GM12878 (cell line): ENCODE measurements around the gene RAB37. TPM values are rescaled to one million over a fixed set of nuclear protein-coding genes. Genes with fewer than 3 reads are reported as not detected.

Experiments used
- ATAC-seq: fragments of 200-7000 bp; cut with Tn5 transposase; 3 replicates; pipeline ENCODE4 v1.9.1; 2020; ENCODE audit warnings: mild to moderate bottlenecking, moderate library complexity
- BruUV-seq: library from RNA; stranded (reverse); fragments of 400-500 nt; replicated peaks from 2 replicates; lab custom pipeline; 2021; lab: Mats Ljungman, UMichigan
- CTCF ChIA-PET: fragments of 300-600 bp; sonication (Branson Sonifier 250); formaldehyde crosslinking; extraction: SDS; loops from one replicate; lab custom pipeline; 2021; ENCODE audit warnings: inconsistent platforms; lab: Yijun Ruan, JAX
- POLR2A ChIA-PET: fragments of 350-600 bp; formaldehyde crosslinking; extraction: SDS; loops from one replicate; lab custom pipeline; 2021; ENCODE audit warnings: inconsistent platforms; lab: Charles Lee
- RAD21 ChIA-PET: fragments of 300-600 bp; sonication (Branson Sonifier 250); formaldehyde crosslinking; loops from one replicate; lab custom pipeline; 2023; ENCODE audit warnings: antibody characterized with exemption; ENCODE audit not compliant: unreplicated experiment; lab: Charles Lee
- SMC1A ChIA-PET: fragments of 300-600 bp; sonication (Branson Sonifier 250); formaldehyde crosslinking; loops from one replicate; lab custom pipeline; 2023; ENCODE audit not compliant: unreplicated experiment, uncharacterized antibody; lab: Charles Lee
- DNase-seq: peaks from one replicate; pipeline ENCODE4 v3.0.0-alpha.2; 2011; ENCODE audit warnings: low read depth, low spot score
- FAIRE-seq: peaks from 3 replicates; lab custom pipeline; 2011; peaks lifted over from hg19 to GRCh38; lab: Jason Lieb, UNC
- H2AFZ ChIP-seq: 2 replicates; pipeline ENCODE4 v1.6.0; 2011; ENCODE audit warnings: low read depth, low read length, control low read depth; ENCODE audit not compliant: control insufficient read depth
- H3K27ac ChIP-seq: 2 replicates; pipeline ENCODE4 v1.5.1; 2011; ENCODE audit warnings: control low read depth; ENCODE audit not compliant: control insufficient read depth, insufficient read depth
- H3K27me3 ChIP-seq, 2 experiments: replicated peaks in 1 of 2; 2 replicates each; pipeline versions ENCODE4 v1.6.0 to v1.6.1; 2011; ENCODE audit warnings: low read length in 1 of 2; ENCODE audit not compliant: control insufficient read depth in 2 of 2, insufficient read depth in 2 of 2
- H3K36me3 ChIP-seq, 2 experiments: 2 replicates each; pipeline ENCODE4 v1.5.1; 2011; ENCODE audit warnings: low read length in 1 of 2; ENCODE audit not compliant: control insufficient read depth in 2 of 2, insufficient read depth in 2 of 2
- H3K4me1 ChIP-seq: 2 replicates; pipeline ENCODE4 v1.6.1; 2011; ENCODE audit warnings: mild to moderate bottlenecking, low read length, moderate library complexity, mixed read lengths; ENCODE audit not compliant: control insufficient read depth, insufficient read depth
- H3K4me2 ChIP-seq: 2 replicates; pipeline ENCODE4 v1.6.0; 2011; ENCODE audit warnings: control low read depth; ENCODE audit not compliant: control insufficient read depth, insufficient read depth
- H3K4me3 ChIP-seq: fragments of 200-600 bp; sonication (generic); 2 replicates; pipeline ENCODE4 v1.5.1; 2016
- H3K79me2 ChIP-seq: 2 replicates; pipeline ENCODE4 v1.6.0; 2011; ENCODE audit warnings: low read length; ENCODE audit not compliant: control insufficient read depth, insufficient read depth
- H3K9ac ChIP-seq: 2 replicates; pipeline ENCODE4 v1.8.0; 2011; ENCODE audit warnings: low read length, control low read depth, mixed read lengths; ENCODE audit not compliant: control insufficient read depth, insufficient read depth
- H3K9me3 ChIP-seq: replicated peaks from 3 replicates; pipeline ENCODE4 v1.5.1; 2011; ENCODE audit warnings: mild to moderate bottlenecking, low read length; ENCODE audit not compliant: control insufficient read depth, insufficient read depth
- H4K20me1 ChIP-seq: 2 replicates; pipeline ENCODE4 v1.6.0; 2011; ENCODE audit not compliant: control insufficient read depth, insufficient read depth
- BCL11A ChIP-seq: IDR thresholded peaks from 2 replicates; pipeline ENCODE4 v1.6.1; 2011; ENCODE audit warnings: low read depth, low read length
- CBFB ChIP-seq: IDR thresholded peaks from 2 replicates; pipeline ENCODE4 v1.6.1; 2016; ENCODE audit warnings: antibody characterized with exemption, low read depth
- CBX5 ChIP-seq: sonication (generic); IDR thresholded peaks from 2 replicates; pipeline ENCODE4 v1.6.1; 2016; ENCODE audit warnings: low read depth, moderate library complexity, mild to moderate bottlenecking, inconsistent platforms
- WRNIP1 ChIP-seq: IDR thresholded peaks from 2 replicates; pipeline ENCODE4 v1.6.1; 2011; ENCODE audit warnings: low read depth, low read length, improper control_type of control experiment, borderline replicate concordance
- ZNF24 ChIP-seq: fragments of 450-650 bp; IDR thresholded peaks from 2 replicates; pipeline ENCODE4 v1.6.1; 2017; ENCODE audit warnings: antibody characterized with exemption, mild to moderate bottlenecking
- WGBS: methylation state at CpG from one replicate; pipeline ENCODE4 v1.1.6; 2016; ENCODE audit warnings: low lambda C conversion rate; ENCODE audit not compliant: insufficient replicate concordance, insufficient coverage; ENCODE audit errors: missing lambda C conversion rate; 5-methylcytosine and 5-hydroxymethylcytosine counted together
- in situ Hi-C: fragments of 300-500 bp; cut with MboI; formaldehyde crosslinking; loops from 9 replicates; pipeline ENCODE4 v1.14.3; 2018; ENCODE audit warnings: mixed read lengths
- intact Hi-C: fragments of 100-400 bp; cut with micrococcal nuclease; formaldehyde crosslinking; loops from one replicate; pipeline ENCODE4 v1.14.2; 2022; ENCODE audit not compliant: unreplicated experiment
- polyA plus RNA-seq, 11 experiments: library from polyadenylated mRNA; depleted of rRNA in 4 of 11; unstranded in 6 of 11; stranded (reverse) in 5 of 11; fragments of >200 nt; fragmentation: Nextera tagmentation in 4 of 11; fragmentation: Illumina TruSeq in 1 of 11; extraction: Ambion mirVana in 4 of 11; extraction: Trizol in 1 of 11; gene quantifications; 1 replicate in 1 of 11; 2 replicates in 10 of 11; pipeline versions ENCODE4 v1.2.1 to v1.2.3, GENCODE V29; 2011 to 2016; ENCODE audit warnings: inconsistent platforms in 2 of 11, missing spikeins in 2 of 11, low read depth in 1 of 11
- total RNA-seq, 4 experiments: library from RNA; depleted of rRNA in 3 of 4; stranded (reverse); fragments of >200 nt in 3 of 4; fragmentation: Illumina TruSeq in 1 of 4; extraction: Trizol in 1 of 4; gene quantifications; 2 replicates each; pipeline versions ENCODE4 v1.2.1 to v1.2.3, GENCODE V29; 2013 to 2021
- TF ChIP-seq, protein P1 (sequence below): fragments of 450-650 bp; IDR thresholded peaks from 2 replicates; pipeline ENCODE4 v1.6.1; 2018; ENCODE audit warnings: mild to moderate bottlenecking, low read depth, moderate library complexity; ENCODE audit not compliant: partially characterized antibody
- TF ChIP-seq, protein P2 (sequence below): fragments of 450-650 bp; IDR thresholded peaks from 2 replicates; pipeline ENCODE4 v1.6.1; 2017; ENCODE audit warnings: borderline replicate concordance
- TF ChIP-seq, protein P3 (sequence below): fragments of 450-650 bp; formaldehyde crosslinking; IDR thresholded peaks from 2 replicates; pipeline ENCODE4 v1.4.0; 2022; ENCODE audit warnings: mild to moderate bottlenecking, moderate library complexity
- TF ChIP-seq, protein P4 (sequence below): fragments of 450-650 bp; IDR thresholded peaks from 2 replicates; pipeline ENCODE4 v1.6.1; 2017; ENCODE audit warnings: mild to moderate bottlenecking, moderate library complexity
- TF ChIP-seq, protein P5 (sequence below): IDR thresholded peaks from 2 replicates; pipeline ENCODE4 v1.6.1; 2012; ENCODE audit warnings: low read depth, low read length, improper control_type of control experiment

Gene RAB37
- total and polyA plus RNA-seq, 10 of the 15 experiments (the other 5 are each of a cell fraction or from before 2014, with no cell fraction given) = 0.48 to 5.6 (median 1.7) TPM

DNA sequence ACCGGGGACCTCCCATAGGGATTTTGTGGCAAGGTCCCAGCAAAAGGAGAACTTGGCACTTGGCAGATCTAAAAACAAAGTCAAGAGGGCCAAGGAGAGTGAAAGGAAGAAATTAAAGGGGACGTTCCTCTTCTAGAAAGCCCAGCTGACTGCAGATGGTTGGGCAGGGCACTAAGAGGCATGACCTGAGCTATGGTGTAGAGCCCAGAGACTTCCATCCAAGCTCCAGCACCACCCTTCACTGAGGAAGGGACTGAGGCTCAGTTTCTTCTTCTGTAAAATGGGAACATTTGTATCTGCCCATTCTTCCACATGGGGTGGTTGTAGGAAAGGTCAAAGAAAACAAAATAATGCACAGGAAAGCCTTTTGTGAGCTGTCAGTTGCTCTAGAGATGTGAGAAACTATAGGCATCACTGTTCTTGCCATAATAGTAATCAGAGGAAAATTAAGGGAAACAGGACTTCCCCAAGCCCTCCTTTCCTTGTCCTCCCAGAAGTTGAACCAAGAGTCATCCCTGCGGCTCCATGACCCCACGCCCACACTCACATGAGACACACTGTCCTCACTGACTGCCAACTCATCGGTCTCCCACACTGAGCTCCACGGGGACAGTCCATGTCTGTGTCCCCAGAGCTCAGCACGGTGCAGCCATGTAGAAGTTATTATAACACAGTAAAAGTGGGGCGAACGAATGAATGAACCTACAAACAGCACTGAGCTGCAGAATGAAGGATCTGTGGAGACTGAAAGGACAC is 34.8 kb upstream of the RAB37 start:
- POLR2A ChIA-PET = no interaction called here

More for the DNA sequence above, 34.8 kb upstream of the RAB37 start:
- Histone ChIP-seq H3K79me2 (no peaks in the 10 kb centered on the region), H3K36me3 (no peaks in the 10 kb centered on the region), H4K20me1 (no peaks in the 10 kb centered on the region), H3K4me3 (no peak overlapping the region), H3K27ac (no peak overlapping the region)
- in situ Hi-C loops = no loop called here
- SMC1A ChIA-PET = interaction anchor here (1.5 to 2.1 kb wide), 2 partner anchors 9 to 36 kb away, joined by 3 to 5 read pairs; no protein-coding TSS in a partner anchor
- WGBS = 42% methylated on average over 9 of the region's 9 CpGs
- RAD21 ChIA-PET = no interaction called here
- no TSS peak for BruUV-seq
- TF ChIP-seq, protein P1, sequence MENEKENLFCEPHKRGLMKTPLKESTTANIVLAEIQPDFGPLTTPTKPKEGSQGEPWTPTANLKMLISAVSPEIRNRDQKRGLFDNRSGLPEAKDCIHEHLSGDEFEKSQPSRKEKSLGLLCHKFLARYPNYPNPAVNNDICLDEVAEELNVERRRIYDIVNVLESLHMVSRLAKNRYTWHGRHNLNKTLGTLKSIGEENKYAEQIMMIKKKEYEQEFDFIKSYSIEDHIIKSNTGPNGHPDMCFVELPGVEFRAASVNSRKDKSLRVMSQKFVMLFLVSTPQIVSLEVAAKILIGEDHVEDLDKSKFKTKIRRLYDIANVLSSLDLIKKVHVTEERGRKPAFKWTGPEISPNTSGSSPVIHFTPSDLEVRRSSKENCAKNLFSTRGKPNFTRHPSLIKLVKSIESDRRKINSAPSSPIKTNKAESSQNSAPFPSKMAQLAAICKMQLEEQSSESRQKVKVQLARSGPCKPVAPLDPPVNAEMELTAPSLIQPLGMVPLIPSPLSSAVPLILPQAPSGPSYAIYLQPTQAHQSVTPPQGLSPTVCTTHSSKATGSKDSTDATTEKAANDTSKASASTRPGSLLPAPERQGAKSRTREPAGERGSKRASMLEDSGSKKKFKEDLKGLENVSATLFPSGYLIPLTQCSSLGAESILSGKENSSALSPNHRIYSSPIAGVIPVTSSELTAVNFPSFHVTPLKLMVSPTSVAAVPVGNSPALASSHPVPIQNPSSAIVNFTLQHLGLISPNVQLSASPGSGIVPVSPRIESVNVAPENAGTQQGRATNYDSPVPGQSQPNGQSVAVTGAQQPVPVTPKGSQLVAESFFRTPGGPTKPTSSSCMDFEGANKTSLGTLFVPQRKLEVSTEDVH = no peak
- TF ChIP-seq BCL11A = no peak
- no peak for TF ChIP-seq CBX5
- no peak for TF ChIP-seq WRNIP1
- TF ChIP-seq, protein P2, sequence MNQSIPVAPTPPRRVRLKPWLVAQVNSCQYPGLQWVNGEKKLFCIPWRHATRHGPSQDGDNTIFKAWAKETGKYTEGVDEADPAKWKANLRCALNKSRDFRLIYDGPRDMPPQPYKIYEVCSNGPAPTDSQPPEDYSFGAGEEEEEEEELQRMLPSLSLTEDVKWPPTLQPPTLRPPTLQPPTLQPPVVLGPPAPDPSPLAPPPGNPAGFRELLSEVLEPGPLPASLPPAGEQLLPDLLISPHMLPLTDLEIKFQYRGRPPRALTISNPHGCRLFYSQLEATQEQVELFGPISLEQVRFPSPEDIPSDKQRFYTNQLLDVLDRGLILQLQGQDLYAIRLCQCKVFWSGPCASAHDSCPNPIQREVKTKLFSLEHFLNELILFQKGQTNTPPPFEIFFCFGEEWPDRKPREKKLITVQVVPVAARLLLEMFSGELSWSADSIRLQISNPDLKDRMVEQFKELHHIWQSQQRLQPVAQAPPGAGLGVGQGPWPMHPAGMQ = no peak
- TF ChIP-seq, protein P3, sequence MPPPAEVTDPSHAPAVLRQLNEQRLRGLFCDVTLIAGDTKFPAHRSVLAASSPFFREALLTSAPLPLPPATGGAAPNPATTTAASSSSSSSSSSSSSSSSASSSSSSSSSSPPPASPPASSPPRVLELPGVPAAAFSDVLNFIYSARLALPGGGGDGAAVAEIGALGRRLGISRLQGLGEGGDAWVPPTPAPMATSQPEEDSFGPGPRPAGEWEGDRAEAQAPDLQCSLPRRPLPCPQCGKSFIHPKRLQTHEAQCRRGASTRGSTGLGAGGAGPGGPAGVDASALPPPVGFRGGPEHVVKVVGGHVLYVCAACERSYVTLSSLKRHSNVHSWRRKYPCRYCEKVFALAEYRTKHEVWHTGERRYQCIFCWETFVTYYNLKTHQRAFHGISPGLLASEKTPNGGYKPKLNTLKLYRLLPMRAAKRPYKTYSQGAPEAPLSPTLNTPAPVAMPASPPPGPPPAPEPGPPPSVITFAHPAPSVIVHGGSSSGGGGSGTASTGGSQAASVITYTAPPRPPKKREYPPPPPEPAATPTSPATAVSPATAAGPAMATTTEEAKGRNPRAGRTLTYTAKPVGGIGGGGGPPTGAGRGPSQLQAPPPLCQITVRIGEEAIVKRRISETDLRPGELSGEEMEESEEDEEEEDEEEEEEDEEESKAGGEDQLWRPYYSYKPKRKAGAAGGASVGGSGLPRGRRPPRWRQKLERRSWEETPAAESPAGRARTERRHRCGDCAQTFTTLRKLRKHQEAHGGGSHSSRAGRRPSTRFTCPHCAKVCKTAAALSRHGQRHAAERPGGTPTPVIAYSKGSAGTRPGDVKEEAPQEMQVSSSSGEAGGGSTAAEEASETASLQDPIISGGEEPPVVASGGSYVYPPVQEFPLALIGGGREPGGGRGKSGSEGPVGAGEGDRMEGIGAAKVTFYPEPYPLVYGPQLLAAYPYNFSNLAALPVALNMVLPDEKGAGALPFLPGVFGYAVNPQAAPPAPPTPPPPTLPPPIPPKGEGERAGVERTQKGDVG (CRISPR knock-in tag) = no peak
- no peak for TF ChIP-seq ZNF24
- no peak for TF ChIP-seq CBFB
- TF ChIP-seq, protein P4, sequence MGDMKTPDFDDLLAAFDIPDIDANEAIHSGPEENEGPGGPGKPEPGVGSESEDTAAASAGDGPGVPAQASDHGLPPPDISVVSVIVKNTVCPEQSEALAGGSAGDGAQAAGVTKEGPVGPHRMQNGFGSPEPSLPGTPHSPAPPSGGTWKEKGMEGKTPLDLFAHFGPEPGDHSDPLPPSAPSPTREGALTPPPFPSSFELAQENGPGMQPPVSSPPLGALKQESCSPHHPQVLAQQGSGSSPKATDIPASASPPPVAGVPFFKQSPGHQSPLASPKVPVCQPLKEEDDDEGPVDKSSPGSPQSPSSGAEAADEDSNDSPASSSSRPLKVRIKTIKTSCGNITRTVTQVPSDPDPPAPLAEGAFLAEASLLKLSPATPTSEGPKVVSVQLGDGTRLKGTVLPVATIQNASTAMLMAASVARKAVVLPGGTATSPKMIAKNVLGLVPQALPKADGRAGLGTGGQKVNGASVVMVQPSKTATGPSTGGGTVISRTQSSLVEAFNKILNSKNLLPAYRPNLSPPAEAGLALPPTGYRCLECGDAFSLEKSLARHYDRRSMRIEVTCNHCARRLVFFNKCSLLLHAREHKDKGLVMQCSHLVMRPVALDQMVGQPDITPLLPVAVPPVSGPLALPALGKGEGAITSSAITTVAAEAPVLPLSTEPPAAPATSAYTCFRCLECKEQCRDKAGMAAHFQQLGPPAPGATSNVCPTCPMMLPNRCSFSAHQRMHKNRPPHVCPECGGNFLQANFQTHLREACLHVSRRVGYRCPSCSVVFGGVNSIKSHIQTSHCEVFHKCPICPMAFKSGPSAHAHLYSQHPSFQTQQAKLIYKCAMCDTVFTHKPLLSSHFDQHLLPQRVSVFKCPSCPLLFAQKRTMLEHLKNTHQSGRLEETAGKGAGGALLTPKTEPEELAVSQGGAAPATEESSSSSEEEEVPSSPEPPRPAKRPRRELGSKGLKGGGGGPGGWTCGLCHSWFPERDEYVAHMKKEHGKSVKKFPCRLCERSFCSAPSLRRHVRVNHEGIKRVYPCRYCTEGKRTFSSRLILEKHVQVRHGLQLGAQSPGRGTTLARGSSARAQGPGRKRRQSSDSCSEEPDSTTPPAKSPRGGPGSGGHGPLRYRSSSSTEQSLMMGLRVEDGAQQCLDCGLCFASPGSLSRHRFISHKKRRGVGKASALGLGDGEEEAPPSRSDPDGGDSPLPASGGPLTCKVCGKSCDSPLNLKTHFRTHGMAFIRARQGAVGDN = no peak
- TF ChIP-seq, protein P5, sequence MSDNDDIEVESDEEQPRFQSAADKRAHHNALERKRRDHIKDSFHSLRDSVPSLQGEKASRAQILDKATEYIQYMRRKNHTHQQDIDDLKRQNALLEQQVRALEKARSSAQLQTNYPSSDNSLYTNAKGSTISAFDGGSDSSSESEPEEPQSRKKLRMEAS = no peak
- TF ChIP-seq, all 136 proteins: peak for 0
- DNase-seq (no peak), ATAC-seq (no peak), FAIRE-seq (no peak)
- H3K4me1 ChIP-seq = peaks cover 9% of the 10 kb centered on the region
- peaks cover 0 to 2% of the 10 kb centered on the region in 2 experiments; a peak in 2 of 4 replicates for H3K27me3 ChIP-seq
- intact Hi-C loops = no loop called here
- H3K9me3 ChIP-seq = no peaks in the 10 kb centered on the region
- CTCF ChIA-PET = interaction anchor here (2.7 kb wide), 1 partner anchor 44 kb away, joined by 9 read pairs; no protein-coding TSS in a partner anchor
- no peak overlapping the region for H3K4me2 ChIP-seq
- no peak overlapping the region for H3K9ac ChIP-seq
- H2AFZ ChIP-seq = no peak overlapping the region
